NB4 (cell line): ENCODE measurements around the gene OAS3.

ENCODE experiments used
- CTCF ChIP-seq: IDR thresholded peaks from one replicate; pipeline ENCODE4 v1.5.1; 2012; ENCODE audit warnings: low read depth, low read length
- MYC ChIP-seq: IDR thresholded peaks from 2 replicates; pipeline ENCODE4 v1.6.1; 2011; ENCODE audit warnings: low read depth, low read length
- POLR2A ChIP-seq: IDR thresholded peaks from 2 replicates; pipeline ENCODE4 v1.6.1; 2011; ENCODE audit warnings: mild to moderate bottlenecking; ENCODE audit not compliant: insufficient read length; ENCODE audit errors: extremely low read depth

- no peak for TF ChIP-seq CTCF
- TF ChIP-seq POLR2A, result no peak
- TF ChIP-seq MYC, result no peak
Measured at GRCh38 chr12:112936927-112937326, 1.3 kb upstream of the OAS3 start.
